GM23338 (cell line): ENCODE results near the gene C1QTNF8. TPM values are rescaled to one million over a fixed set of nuclear protein-coding genes. Genes with fewer than 3 reads are reported as not detected.

ENCODE experiments used
- ATAC-seq: fragments of 200-7000 bp; cut with Tn5 transposase; 3 replicates; pipeline ENCODE4 v1.9.1; 2020
- DNase-seq: peaks from one replicate; pipeline ENCODE4 v3.0.0-alpha.2; 2015; ENCODE audit warnings: low spot score
- H2AFZ ChIP-seq: fragments of 200-600 bp; sonication (generic); 2 replicates; pipeline ENCODE4 v1.8.0; 2016; ENCODE audit warnings: antibody characterized with exemption, mild to moderate bottlenecking, moderate library complexity
- H3F3A ChIP-seq: fragments of 200-600 bp; sonication (generic); replicated peaks from 2 replicates; pipeline ENCODE4 v1.8.0; 2017; ENCODE audit warnings: antibody characterized with exemption, mixed run types, low read depth
- H3K27ac ChIP-seq: fragments of 200-600 bp; sonication (generic); 2 replicates; pipeline ENCODE4 v1.6.1; 2016; ENCODE audit warnings: low read depth
- H3K27me3 ChIP-seq: fragments of 200-600 bp; sonication (generic); 2 replicates; pipeline ENCODE4 v1.8.0; 2016; ENCODE audit warnings: mild to moderate bottlenecking, mixed run types, moderate library complexity; ENCODE audit not compliant: insufficient read depth
- H3K36me3 ChIP-seq: fragments of 200-600 bp; sonication (generic); 2 replicates; pipeline ENCODE4 v1.8.0; 2016; ENCODE audit warnings: mild to moderate bottlenecking; ENCODE audit not compliant: insufficient read depth
- H3K4me1 ChIP-seq: fragments of 200-600 bp; sonication (generic); 2 replicates; pipeline ENCODE4 v1.8.0; 2016; ENCODE audit warnings: mild to moderate bottlenecking, moderate library complexity; ENCODE audit not compliant: insufficient read depth
- H3K4me2 ChIP-seq: fragments of 200-600 bp; sonication (generic); 2 replicates; pipeline ENCODE4 v1.7.1; 2017; ENCODE audit warnings: mixed run types
- H3K4me3 ChIP-seq: fragments of 200-600 bp; sonication (generic); 2 replicates; pipeline ENCODE4 v1.6.1; 2016; ENCODE audit warnings: mixed run types
- H3K79me2 ChIP-seq: fragments of 200-600 bp; sonication (generic); replicated peaks from 2 replicates; pipeline ENCODE4 v1.8.0; 2017; ENCODE audit warnings: mild to moderate bottlenecking; ENCODE audit not compliant: insufficient read depth
- H3K9me2 ChIP-seq: fragments of 200-600 bp; sonication (generic); 2 replicates; pipeline ENCODE4 v1.8.0; 2017; ENCODE audit not compliant: insufficient read depth
- H4K20me1 ChIP-seq: fragments of 200-600 bp; sonication (generic); replicated peaks from 2 replicates; pipeline ENCODE4 v1.8.0; 2017; ENCODE audit warnings: mild to moderate bottlenecking; ENCODE audit not compliant: insufficient read depth
- H3K27ac Mint-ChIP-seq: 2 replicates; pipeline ENCODE4 v1.8.0; 2020; ENCODE audit warnings: inconsistent platforms, mild to moderate bottlenecking, moderate library complexity, mixed read lengths
- H3K27me3 Mint-ChIP-seq: 3 replicates; pipeline ENCODE4 v1.8.0; 2022; ENCODE audit warnings: low read depth, mild to moderate bottlenecking, moderate library complexity, mixed read lengths, inconsistent platforms; ENCODE audit not compliant: insufficient read depth, poor library complexity
- H3K36me3 Mint-ChIP-seq: 3 replicates; pipeline ENCODE4 v1.8.0; 2021; ENCODE audit warnings: low read depth, mild to moderate bottlenecking, inconsistent platforms, moderate library complexity, mixed read lengths
- H3K4me1 Mint-ChIP-seq: 3 replicates; pipeline ENCODE4 v1.8.0; 2020; ENCODE audit warnings: mild to moderate bottlenecking, inconsistent platforms, mixed read lengths
- H3K4me3 Mint-ChIP-seq: 3 replicates; pipeline ENCODE4 v1.8.0; 2021; ENCODE audit warnings: moderate library complexity, mild to moderate bottlenecking, inconsistent platforms, mixed read lengths
- H3K9me3 Mint-ChIP-seq: 3 replicates; pipeline ENCODE4 v1.8.0; 2020; ENCODE audit warnings: moderate library complexity, mild to moderate bottlenecking, inconsistent platforms, mixed read lengths
- CREB1 ChIP-seq: fragments of 250-450 bp; sonication (Bioruptor Pico); IDR thresholded peaks from 2 replicates; pipeline ENCODE4 v1.5.0; 2020; ENCODE audit warnings: low read depth, mild to moderate bottlenecking, moderate library complexity
- CTCF ChIP-seq, 2 experiments: fragments of 200-600 bp in 1 of 2; sonication (generic) in 1 of 2; conservative IDR thresholded peaks; 2 replicates each; pipeline versions ENCODE4 v1.5.1 to v1.6.1; 2016 to 2017; ENCODE audit warnings: antibody characterized with exemption in 2 of 2, low read depth in 2 of 2, mild to moderate bottlenecking in 2 of 2, moderate library complexity in 1 of 2
- EZH2 ChIP-seq: fragments of 200-600 bp; sonication (generic); IDR thresholded peaks from one replicate; pipeline ENCODE4 v1.8.0; 2017; ENCODE audit warnings: antibody characterized with exemption, mild to moderate bottlenecking, low read depth; ENCODE audit not compliant: unreplicated experiment
- EZH2phosphoT487 ChIP-seq: fragments of 200-600 bp; sonication (generic); IDR thresholded peaks from one replicate; pipeline ENCODE4 v1.8.1; 2018; ENCODE audit warnings: antibody characterized with exemption; ENCODE audit not compliant: unreplicated experiment
- JUNB ChIP-seq: IDR thresholded peaks from one replicate; pipeline ENCODE4 v1.6.1; 2016; ENCODE audit warnings: antibody characterized with exemption; ENCODE audit not compliant: unreplicated experiment
- NANOG ChIP-seq: IDR thresholded peaks from 2 replicates; pipeline ENCODE4 v1.6.1; 2016; ENCODE audit warnings: antibody characterized with exemption, borderline replicate concordance
- POLR2AphosphoS5 ChIP-seq: IDR thresholded peaks from 2 replicates; pipeline ENCODE4 v1.6.1; 2016; ENCODE audit warnings: antibody characterized with exemption, low read depth
- REST ChIP-seq: IDR thresholded peaks from one replicate; pipeline ENCODE4 v1.6.1; 2018; ENCODE audit warnings: antibody characterized with exemption; ENCODE audit not compliant: unreplicated experiment
- STAT1 ChIP-seq: IDR thresholded peaks from one replicate; pipeline ENCODE4 v1.6.1; 2016; ENCODE audit warnings: antibody characterized with exemption; ENCODE audit not compliant: unreplicated experiment
- ZNF114 ChIP-seq: fragments of 250-450 bp; sonication (Bioruptor Pico); IDR thresholded peaks from 2 replicates; pipeline ENCODE4 v1.5.0; 2020; ENCODE audit warnings: mild to moderate bottlenecking, moderate library complexity
- ZNF331 ChIP-seq: fragments of 250-450 bp; sonication (Bioruptor Pico); IDR thresholded peaks from 2 replicates; pipeline ENCODE4 v1.5.0; 2020; ENCODE audit warnings: low read depth, mild to moderate bottlenecking, moderate library complexity
- ZNF462 ChIP-seq: fragments of 250-450 bp; sonication (Bioruptor Pico); IDR thresholded peaks from 2 replicates; pipeline ENCODE4 v1.5.0; 2020; ENCODE audit warnings: mild to moderate bottlenecking, moderate library complexity
- polyA plus RNA-seq: library from polyadenylated mRNA; unstranded; fragments of >200 nt; fragmentation: Nextera tagmentation; extraction: Ambion mirVana; gene quantifications from 2 replicates; pipeline ENCODE4 v1.2.1, GENCODE V29; 2016
- total RNA-seq: library from RNA; depleted of rRNA; stranded (reverse); fragments of >200 nt; shearing (Covaris generic); gene quantifications from 2 replicates; pipeline ENCODE4 v1.2.3, GENCODE V29; 2014
- TF ChIP-seq, protein P1 (sequence below): IDR thresholded peaks from 2 replicates; pipeline ENCODE4 v1.6.1; 2016; ENCODE audit warnings: antibody characterized with exemption

C1QTNF8 gene
- total and polyA plus RNA-seq, 2 experiments from 2014 or later, result not detected

- no peak overlapping the region for H3K27ac Mint-ChIP-seq
- ATAC-seq, result no peak
Observed at GRCh38 chr16:1067629-1068028, 28.4 kb downstream of the C1QTNF8 start.

More at GRCh38 chr16:1067629-1068028, 28.4 kb downstream of the C1QTNF8 start:
- DNase-seq, result no peak
- Histone ChIP-seq H3K4me2 (no peak overlapping the region), H3F3A (no peaks in the 10 kb centered on the region), H3K4me1 (peaks cover 13% of the 10 kb centered on the region; the same call in 1 of the 2 replicates), H4K20me1 (no peaks in the 10 kb centered on the region), H3K4me3 (no peak overlapping the region), H3K27ac (no peak overlapping the region), H3K9me2 (no peaks in the 10 kb centered on the region), H3K79me2 (no peaks in the 10 kb centered on the region), H3K36me3 (no peaks in the 10 kb centered on the region), H2AFZ (no peak overlapping the region), H3K27me3 (no peaks in the 10 kb centered on the region; the same call in 1 of the 2 replicates)
- Mint-ChIP-seq H3K36me3 (no peaks in the 10 kb centered on the region), H3K9me3 (no peaks in the 10 kb centered on the region), H3K4me3 (no peak overlapping the region; the same call in 2 of the 3 replicates), H3K4me1 (peaks cover 5% of the 10 kb centered on the region; the same call in 2 of the 3 replicates), H3K27me3 (peaks cover 4% of the 10 kb centered on the region)
- TF ChIP-seq CTCF (conservative IDR thresholded peaks at IDR 0.05; ENCODE audit: low read depth in 2 of 2), result no peak
- no peak for TF ChIP-seq JUNB
- no peak for TF ChIP-seq EZH2
- no peak for TF ChIP-seq EZH2phosphoT487
- TF ChIP-seq STAT1, result no peak
- TF ChIP-seq POLR2AphosphoS5, result no peak
- TF ChIP-seq NANOG, result no peak
- no peak for TF ChIP-seq ZNF462
- TF ChIP-seq ZNF331 (CRISPR knock-in tag), result no peak
- TF ChIP-seq REST, result no peak
- TF ChIP-seq ZNF114 (CRISPR knock-in tag), result no peak
- no peak for TF ChIP-seq CREB1 (CRISPR knock-in tag)
- TF ChIP-seq, protein P1, sequence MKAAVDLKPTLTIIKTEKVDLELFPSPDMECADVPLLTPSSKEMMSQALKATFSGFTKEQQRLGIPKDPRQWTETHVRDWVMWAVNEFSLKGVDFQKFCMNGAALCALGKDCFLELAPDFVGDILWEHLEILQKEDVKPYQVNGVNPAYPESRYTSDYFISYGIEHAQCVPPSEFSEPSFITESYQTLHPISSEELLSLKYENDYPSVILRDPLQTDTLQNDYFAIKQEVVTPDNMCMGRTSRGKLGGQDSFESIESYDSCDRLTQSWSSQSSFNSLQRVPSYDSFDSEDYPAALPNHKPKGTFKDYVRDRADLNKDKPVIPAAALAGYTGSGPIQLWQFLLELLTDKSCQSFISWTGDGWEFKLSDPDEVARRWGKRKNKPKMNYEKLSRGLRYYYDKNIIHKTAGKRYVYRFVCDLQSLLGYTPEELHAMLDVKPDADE, result no peak
